PC-3 (cell line): ENCODE data around the gene PIM1.

Source experiments
- CTCF ChIP-seq: fragments of 300-600 bp; sonication (generic); conservative IDR thresholded peaks from 2 replicates; pipeline ENCODE4 v1.5.1; 2017; ENCODE audit warnings: antibody characterized with exemption, low read depth, mild to moderate bottlenecking, low read length
- EZH2 ChIP-seq: fragments of 300-600 bp; sonication (generic); IDR thresholded peaks from one replicate; pipeline ENCODE4 v1.6.1; 2017; ENCODE audit warnings: antibody characterized with exemption, mild to moderate bottlenecking, low read length; ENCODE audit not compliant: unreplicated experiment
- EZH2phosphoT487 ChIP-seq: fragments of 300-600 bp; sonication (generic); IDR thresholded peaks from 2 replicates; pipeline ENCODE4 v1.6.1; 2018; ENCODE audit warnings: mild to moderate bottlenecking, antibody characterized with exemption, low read length, borderline replicate concordance

GRCh38 chr6:37139230-37139962 lies 30.6 kb upstream of the PIM1 start:
- no peak for TF ChIP-seq CTCF
- TF ChIP-seq EZH2, result no peak
- no peak for TF ChIP-seq EZH2phosphoT487
